Heart left ventricle (tissue), 16 donors: ENCODE data around the gene RS1. TPM values are rescaled to one million over a fixed set of nuclear protein-coding genes. Genes with fewer than 3 reads are reported as not detected.

ENCODE experiments used
- ATAC-seq, 4 donors: fragments of 200-7000 bp; cut with Tn5 transposase; one replicate each; pipeline ENCODE4 v1.9.1; 2020 to 2022; ENCODE audit warnings: moderate library complexity in 4 of 4, mild to moderate bottlenecking in 3 of 4, moderate number of reproducible peaks in 1 of 4
- DNase-seq, 5 donors: peaks; one replicate each; pipeline ENCODE4 v3.0.0-alpha.2; 2020
- H3K27ac ChIP-seq, 12 donors: fragments of 200-600 bp; sonication (generic) in 4 of 12; one replicate each; pipeline versions ENCODE4 v1.5.0 to v1.8.0; 2016 to 2022; ENCODE audit warnings: mild to moderate bottlenecking in 2 of 12
- H3K27me3 ChIP-seq, 9 donors: fragments of 200-600 bp; sonication (generic) in 2 of 9; one replicate each; pipeline versions ENCODE4 v1.5.1 to v1.8.0; 2016 to 2022; ENCODE audit warnings: mild to moderate bottlenecking in 3 of 9
- H3K36me3 ChIP-seq, 9 donors: fragments of 200-600 bp; sonication (generic) in 2 of 9; one replicate each; pipeline versions ENCODE4 v1.5.0 to v1.8.0; 2018 to 2022; ENCODE audit warnings: mild to moderate bottlenecking in 2 of 9
- H3K4me1 ChIP-seq, 12 donors: fragments of 200-600 bp; sonication (generic) in 4 of 12; one replicate each; pipeline versions ENCODE4 v1.5.0 to v1.8.0; 2016 to 2022; ENCODE audit warnings: mild to moderate bottlenecking in 3 of 12
- H3K4me3 ChIP-seq, 12 donors: fragments of 200-600 bp; sonication (generic) in 4 of 12; one replicate each; pipeline versions ENCODE4 v1.5.0 to v1.8.0; 2017 to 2022; ENCODE audit warnings: mild to moderate bottlenecking in 9 of 12, moderate library complexity in 4 of 12
- H3K9me3 ChIP-seq, 12 donors: fragments of 200-600 bp; sonication (generic) in 4 of 12; one replicate each; pipeline versions ENCODE4 v1.5.0 to v1.8.0; 2016 to 2022; ENCODE audit warnings: mild to moderate bottlenecking in 1 of 12
- CTCF ChIP-seq, 12 donors: fragments of 200-600 bp; sonication (generic) in 4 of 12; IDR thresholded peaks; one replicate each; pipeline versions ENCODE4 v1.5.0 to v1.8.0; 2018 to 2022; ENCODE audit warnings: antibody characterized with exemption in 12 of 12, mild to moderate bottlenecking in 5 of 12
- POLR2A ChIP-seq, 2 donors: fragments of 450-650 bp; IDR thresholded peaks; one replicate each; pipeline ENCODE4 v1.6.1; 2017; ENCODE audit warnings: antibody characterized with exemption in 2 of 2, mild to moderate bottlenecking in 2 of 2, moderate library complexity in 2 of 2
- WGBS, 4 donors: extraction: QIAGEN DNeasy Blood & Tissue Kit in 2 of 4; methylation state at CpG; one replicate each; pipeline versions ENCODE4 v1.1.5 to v1.1.7; 2013 to 2018; 5-methylcytosine and 5-hydroxymethylcytosine counted together
- intact Hi-C, 10 donors: fragments of 100-400 bp; cut with DNase I; formaldehyde crosslinking; loops; one replicate each; pipeline versions ENCODE4 v1.11.1 to v1.14.2; 2022
- polyA plus RNA-seq, 2 donors: library from polyadenylated mRNA; stranded (reverse); fragments of 200-250 nt; gene quantifications; one replicate each; pipeline ENCODE4 v1.2.3, GENCODE V29; 2013
- total RNA-seq, 9 donors: library from RNA; depleted of rRNA in 2 of 9; stranded (reverse); fragments of >200 nt in 2 of 9; fragmentation: NEBNext Ultra II Directional in 3 of 9; extraction: Animal tissue kit (Norgen Biotek cat#: 25700) in 3 of 9; gene quantifications; one replicate each; pipeline versions ENCODE4 v1.1.0 to v1.2.4, GENCODE V29; 2016 to 2023
- donor health status: ischemic (EF 13 %, LVEDD 7.1; RV severe dilation, severe dysfunction).
- donor health status: healthy with polysubstance abuse.
- donor health status: DM: no; HTN: yes; CAD: no.
- donor health status: DM: no; HTN: no; CAD: no.
- donor health status: ischemic (EF 25% LVEDD 6.9; RV normal size, moderate dysfunction).
- donor health status: ischemic (EF 25% LVEDD 5.7; RV mildly dilated, moderate dysfunction).
- donor health status: healthy.
- donor health status: DM: yes; HTN: yes; CAD: no.
- donor health status: ischemic (EF 35%, LVEDD 5.7; RV mildly dilated, moderate dysfunction).
- donor health status: nonischemic (EF 11% LVEDD 7.7; RV severe dilation, severe dysfunction).
- donor health status: DM: yes; HTN: yes; CAD: no.
- donor health status: PGD.
- donor health status: ischemic (EF 29% LVEDD 5.4; RV normal size, mild dysfunction).
- donor health status: nonischemic (EF 23%, LVEDD 6.1; RV moderate dilation, normal function).

Gene RS1
- total and polyA plus RNA-seq, 11 donors, result not detected

DNA sequence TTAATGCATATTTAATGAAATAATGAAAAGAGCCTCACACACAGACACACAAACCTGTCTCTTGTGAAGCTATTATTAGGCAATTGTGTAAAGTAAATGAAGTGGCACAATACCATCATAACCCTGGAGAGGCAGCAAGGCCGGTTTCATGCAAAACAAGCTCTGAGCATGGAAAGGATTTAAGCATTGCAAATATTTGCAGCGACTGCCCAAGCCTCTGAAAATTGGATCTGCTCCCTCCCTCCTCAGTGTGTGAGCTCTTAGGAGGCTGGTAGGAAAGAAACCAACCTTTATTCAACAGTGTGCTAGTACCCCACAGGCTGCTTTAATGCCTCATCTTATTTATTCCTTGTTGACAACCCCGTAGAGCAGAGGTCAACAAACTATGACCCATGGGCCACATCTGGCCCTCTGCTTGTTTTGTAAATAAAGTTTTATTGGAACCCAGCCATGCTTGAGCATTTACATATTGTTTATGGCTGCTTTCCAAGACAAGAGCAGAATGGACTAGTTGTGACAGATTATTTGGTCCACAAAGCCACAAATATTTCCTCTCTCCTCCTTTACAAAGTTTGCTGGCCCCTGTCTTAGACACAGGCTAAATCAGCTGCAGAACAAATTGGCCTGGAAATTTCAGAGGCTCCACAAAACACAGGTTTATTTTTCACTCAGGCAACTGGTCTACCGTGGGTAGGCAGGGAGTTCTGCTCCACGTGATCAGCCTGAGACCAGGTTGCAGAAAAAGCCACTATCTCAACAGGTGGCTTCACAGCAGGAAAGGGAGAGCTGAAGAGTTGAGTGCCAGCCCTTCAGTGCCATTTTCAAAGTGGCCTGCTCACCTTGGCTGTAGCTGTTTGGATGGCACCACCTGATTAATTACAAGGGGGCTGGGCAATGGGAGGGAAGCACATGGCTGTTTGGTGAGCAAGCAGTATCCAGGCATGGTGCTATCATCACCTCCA is 16.8 kb downstream of the RS1 start:
- H3K36me3 ChIP-seq, result no peaks in the 10 kb centered on the region
- ATAC-seq, result no peak
- H3K9me3 ChIP-seq, result no peaks in the 10 kb centered on the region
- H3K27ac ChIP-seq, result no peak overlapping the region
- TF ChIP-seq POLR2A (IDR thresholded peaks at IDR 0.05), result no peak
- no peak for TF ChIP-seq CTCF (IDR thresholded peaks at IDR 0.05)
- intact Hi-C loops, result no loop called here
- 50 to 58% (median 54%) methylated on average over 5 of the region's 5 CpGs for WGBS, 4 donors
- H3K4me1 ChIP-seq, result no peaks in the 10 kb centered on the region
- no peak for DNase-seq
- H3K27me3 ChIP-seq, result no peaks in the 10 kb centered on the region
- H3K4me3 ChIP-seq, result no peak overlapping the region

- Histone ChIP-seq H3K36me3 (no peaks in the 10 kb centered on the region), H3K27me3 (no peaks in the 10 kb centered on the region)
Observed at GRCh38 chrX:18652636-18653035, 19.3 kb downstream of the RS1 start.

DNA sequence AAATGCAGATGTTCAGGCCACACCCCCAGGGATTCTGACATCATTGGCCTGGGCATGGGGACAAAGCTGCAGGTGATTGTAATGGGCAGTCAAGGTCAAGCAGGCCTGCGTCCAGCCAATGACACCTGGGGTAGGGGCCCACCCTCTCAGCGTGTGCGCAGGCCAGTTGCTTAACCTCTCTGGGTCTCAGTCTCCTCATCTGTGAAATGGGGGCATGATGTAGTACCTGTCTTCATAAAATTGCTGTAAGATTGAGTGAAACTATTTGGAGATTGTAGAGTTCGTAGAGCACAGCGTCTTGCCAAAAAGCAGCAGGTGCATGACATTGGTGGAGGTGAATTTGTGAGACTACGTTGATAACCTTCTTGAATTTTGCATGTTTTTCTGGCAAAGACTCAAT is 21.2 kb downstream of the RS1 start:
- no peaks in the 10 kb centered on the region for H3K4me1 ChIP-seq
- WGBS, 4 donors, result 84 to 97% (median 92%) methylated on average over 6 of the region's 6 CpGs
- DNase-seq (no peak), ATAC-seq (no peak)
- H3K27ac ChIP-seq, result no peak overlapping the region
- no peaks in the 10 kb centered on the region for H3K36me3 ChIP-seq
- no peak overlapping the region for H3K4me3 ChIP-seq
- no peaks in the 10 kb centered on the region for H3K9me3 ChIP-seq
- H3K27me3 ChIP-seq, result no peaks in the 10 kb centered on the region
- TF ChIP-seq POLR2A (IDR thresholded peaks at IDR 0.05) (no peak), CTCF (IDR thresholded peaks at IDR 0.05) (no peak)
- intact Hi-C loops, result no loop called here

More at GRCh38 chrX:18652636-18653035, 19.3 kb downstream of the RS1 start:
- intact Hi-C loops, result no loop called here
- ATAC-seq (no peak), DNase-seq (no peak)
- H3K4me3 ChIP-seq, result no peak overlapping the region
- no peak overlapping the region for H3K27ac ChIP-seq
- no peaks in the 10 kb centered on the region for H3K9me3 ChIP-seq
- TF ChIP-seq CTCF (IDR thresholded peaks at IDR 0.05), result no peak
- no peak for TF ChIP-seq POLR2A (IDR thresholded peaks at IDR 0.05)
- no peaks in the 10 kb centered on the region for H3K4me1 ChIP-seq

GRCh38 chrX:18649498-18649951 is 22.4 kb downstream of the RS1 start:
- no peaks in the 10 kb centered on the region for H3K27me3 ChIP-seq
- ATAC-seq (no peak), DNase-seq (no peak)
- no peak overlapping the region for H3K4me3 ChIP-seq
- H3K9me3 ChIP-seq, result no peaks in the 10 kb centered on the region
- H3K36me3 ChIP-seq, result no peaks in the 10 kb centered on the region
- intact Hi-C loops, result no loop called here
- 42 to 70% (median 56%) methylated on average over 9 of the region's 9 CpGs for WGBS, 4 donors
- no peak overlapping the region for H3K27ac ChIP-seq
- H3K4me1 ChIP-seq, result no peaks in the 10 kb centered on the region
- TF ChIP-seq POLR2A (IDR thresholded peaks at IDR 0.05) (no peak), CTCF (IDR thresholded peaks at IDR 0.05) (no peak)
